Cortex of kidney (tissue), 1 donor: Measurements from ENCODE around the gene B3GALNT1.
"Not testable (repeated sequence)": the region's sequence is repeated elsewhere in the genome, so short reads cannot be mapped to it uniquely, and the experiment has no call there.

Experiments
- DNase-seq: peaks from one replicate; lab custom pipeline; 2025; lab: John Stamatoyannopoulos, UW

B3GALNT1 gene

DNA sequence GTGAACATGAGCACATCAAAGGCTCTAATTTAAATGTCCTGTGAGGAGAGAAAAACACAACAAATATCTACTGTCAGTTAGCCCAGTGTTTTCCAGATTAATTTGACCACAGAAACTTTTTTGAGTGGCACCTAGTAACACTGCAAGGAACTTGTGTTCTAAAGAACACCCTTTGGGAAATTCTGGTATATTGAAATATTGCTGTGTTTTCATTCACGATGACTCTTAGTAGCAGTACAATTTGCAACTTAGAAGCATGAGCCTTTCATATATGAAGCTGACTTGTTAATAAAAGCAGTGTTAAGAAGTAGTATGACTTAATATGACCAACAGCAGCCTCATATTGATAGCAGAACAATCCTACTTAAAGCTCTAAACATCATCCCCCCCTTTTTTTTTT lies 32.0 kb downstream of the B3GALNT1 start:
- DNase-seq = no peak

DNA sequence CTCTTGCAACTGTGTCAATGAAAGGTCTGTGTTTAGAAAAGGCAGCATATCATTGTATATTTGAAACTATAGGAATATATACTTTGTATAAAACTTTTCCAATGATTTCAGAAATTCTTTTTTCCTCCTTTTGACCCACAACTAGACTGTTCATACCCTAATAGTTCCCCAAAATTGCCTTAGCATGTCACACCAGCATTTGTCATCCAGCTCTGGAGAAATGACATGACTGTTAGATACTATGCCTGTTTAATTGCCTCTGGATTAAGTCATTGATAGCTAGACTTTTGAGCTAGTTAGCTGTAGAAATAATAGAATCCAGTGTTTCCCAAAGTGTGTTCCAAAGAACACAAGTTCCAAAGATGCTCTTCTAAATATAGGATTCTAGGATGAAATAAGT lies 32.4 kb downstream of the B3GALNT1 start:
- DNase-seq = no peak

DNA sequence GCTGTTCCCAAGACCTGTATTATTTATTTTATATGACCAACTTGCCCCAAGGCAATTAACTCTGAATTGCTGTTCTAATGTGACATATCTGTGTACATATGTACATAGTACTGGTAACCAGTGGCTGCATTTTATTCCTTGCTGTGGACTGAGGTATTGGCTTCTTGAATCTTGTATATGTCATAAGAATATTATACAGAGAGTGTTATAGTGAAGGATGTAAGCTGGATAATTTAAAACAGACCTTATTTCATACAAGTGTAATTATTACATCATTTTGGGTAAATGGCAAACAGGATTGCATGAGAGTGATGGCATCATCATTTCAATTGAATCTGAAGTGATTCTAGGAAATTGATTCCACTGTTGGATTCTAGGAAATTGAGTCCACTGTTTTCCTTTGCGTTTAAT lies 32.9 kb downstream of the B3GALNT1 start:
- no peak for DNase-seq

DNA sequence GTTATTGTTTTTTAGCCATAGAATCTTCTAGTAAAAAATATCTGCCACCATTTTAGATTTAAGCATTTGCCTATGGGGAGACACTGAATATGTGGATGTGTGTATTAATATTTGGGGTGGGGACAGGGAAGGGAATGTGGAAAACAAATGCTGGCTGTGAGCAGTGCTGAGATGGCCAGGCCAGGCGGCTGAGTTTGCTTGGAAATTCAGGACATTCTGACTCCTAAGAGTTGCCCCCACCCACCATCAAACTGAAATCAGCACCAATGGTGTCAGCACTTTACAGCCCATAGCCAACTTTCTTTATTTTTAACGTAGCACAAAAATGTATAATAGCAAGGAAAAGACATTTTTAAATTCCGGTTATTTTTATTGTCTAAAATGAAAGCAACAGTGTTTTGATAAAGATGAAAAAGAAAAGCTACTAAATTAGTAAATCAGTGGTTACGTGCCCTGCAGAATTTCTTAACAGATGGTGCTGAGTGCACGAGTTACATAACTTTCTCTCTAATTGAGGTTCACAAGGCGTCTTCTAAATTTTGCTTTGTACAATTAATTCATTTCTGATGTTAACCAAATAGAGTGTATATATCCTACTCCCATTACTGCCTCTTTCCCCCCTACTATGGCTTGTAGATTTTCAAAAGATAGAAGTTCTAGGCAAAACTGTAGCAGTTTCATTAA lies 34.0 kb downstream of the B3GALNT1 start:
- DNase-seq = no peak

DNA sequence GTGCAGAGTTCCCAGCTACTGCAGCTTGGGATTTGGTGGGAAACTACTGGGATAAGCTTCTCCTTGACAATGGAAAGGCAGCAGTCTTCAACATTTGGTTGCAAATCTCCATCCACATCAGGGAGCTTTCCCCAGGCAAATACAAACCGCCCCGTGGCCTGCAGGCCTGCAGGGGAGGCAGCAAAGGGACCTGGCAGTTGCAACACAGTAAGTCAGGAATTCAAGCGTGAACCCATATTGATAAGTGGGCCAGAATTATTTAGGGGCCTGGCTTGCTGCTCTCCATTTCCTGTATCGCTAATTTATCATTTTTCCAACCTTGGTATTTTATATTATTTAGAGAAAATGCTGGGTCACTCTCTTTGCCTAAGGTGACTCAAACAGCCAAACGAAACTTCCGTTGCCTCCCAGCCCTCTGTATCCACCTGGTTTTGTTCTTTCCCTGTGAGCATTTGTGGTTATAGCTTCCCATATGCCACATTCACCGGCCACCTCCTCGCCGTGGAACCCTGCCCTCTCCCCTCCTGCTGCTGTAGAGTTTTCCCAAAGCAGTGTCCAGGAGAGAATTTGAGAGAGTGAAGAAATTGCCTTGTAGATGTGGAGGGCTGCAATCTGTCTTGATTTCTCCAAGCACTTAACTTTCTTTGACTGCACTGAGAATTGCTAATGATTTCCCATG lies 34.8 kb downstream of the B3GALNT1 start:
- no peak for DNase-seq

DNA sequence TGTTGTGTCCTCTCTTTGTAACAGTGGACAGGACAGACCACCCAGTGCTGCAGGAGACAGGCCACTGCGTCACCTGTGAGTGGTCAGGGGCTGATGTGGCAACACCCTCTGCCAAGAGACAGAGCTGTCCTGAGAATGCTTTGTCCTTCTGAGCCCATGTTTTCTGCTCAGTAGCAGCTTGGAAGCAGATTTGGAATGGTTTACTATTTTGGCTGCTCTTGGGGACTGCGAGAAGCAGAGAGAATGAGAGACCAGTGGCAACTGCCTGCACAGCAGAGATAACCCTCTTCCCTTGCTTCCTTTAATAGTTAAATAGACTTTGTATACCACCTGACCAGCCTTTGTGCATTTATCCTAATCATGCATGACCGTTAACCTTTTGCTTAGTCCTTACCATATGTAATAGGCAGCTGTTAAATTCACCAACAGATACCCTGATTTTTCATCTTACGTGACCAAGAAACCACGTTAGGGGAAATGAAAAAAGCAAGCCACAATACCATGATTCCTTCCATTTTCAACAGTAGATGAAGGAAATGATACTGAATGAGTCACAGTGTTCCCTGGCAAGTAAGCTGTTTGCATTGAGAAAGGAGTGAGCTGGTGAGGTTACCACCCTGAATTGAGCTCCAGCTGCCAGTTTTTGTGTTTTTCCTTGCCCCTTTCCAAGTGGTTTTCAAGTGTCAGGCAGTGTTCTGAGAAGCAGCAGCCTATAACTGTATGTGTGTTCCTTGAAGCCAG lies 35.5 kb downstream of the B3GALNT1 start:
- no peak for DNase-seq

DNA sequence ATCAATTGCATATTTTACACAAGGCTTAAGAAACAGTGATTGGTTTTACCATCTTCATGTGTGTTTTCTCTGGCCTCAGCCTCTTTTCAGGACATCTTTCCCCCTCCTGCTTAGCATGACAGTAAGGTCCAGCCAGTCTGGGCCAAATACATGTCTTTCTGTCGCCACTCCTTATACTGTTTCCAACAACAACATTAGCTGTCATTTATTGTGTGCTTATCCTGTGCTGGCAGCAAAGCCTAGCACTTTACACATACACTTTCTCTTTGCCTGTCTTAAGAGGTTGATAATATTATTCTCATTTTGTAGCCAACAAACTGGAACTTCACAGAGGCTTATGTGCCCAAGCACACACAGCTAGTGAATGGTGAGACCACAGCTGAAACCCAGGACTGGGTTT lies 37.8 kb downstream of the B3GALNT1 start:
- no peak for DNase-seq

DNA sequence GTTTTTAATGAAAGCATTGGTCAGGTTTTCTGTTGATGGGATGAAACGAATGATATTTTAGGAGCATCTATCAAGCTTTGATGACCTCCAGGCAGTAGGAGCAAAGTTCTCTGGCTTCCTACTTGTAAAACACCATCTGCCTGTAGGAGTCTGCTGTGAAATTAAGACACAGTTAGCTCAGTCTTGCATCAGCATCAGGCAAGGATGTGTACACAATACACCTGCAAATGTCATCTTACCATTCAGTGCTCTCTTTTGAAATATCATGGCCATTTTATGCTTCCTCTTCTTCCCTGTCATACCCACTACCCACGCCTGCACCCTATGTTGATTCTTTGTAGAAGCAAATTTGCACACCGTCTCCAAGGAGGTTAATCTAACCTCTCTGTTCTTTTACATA lies 38.2 kb downstream of the B3GALNT1 start:
- no peak for DNase-seq

DNA sequence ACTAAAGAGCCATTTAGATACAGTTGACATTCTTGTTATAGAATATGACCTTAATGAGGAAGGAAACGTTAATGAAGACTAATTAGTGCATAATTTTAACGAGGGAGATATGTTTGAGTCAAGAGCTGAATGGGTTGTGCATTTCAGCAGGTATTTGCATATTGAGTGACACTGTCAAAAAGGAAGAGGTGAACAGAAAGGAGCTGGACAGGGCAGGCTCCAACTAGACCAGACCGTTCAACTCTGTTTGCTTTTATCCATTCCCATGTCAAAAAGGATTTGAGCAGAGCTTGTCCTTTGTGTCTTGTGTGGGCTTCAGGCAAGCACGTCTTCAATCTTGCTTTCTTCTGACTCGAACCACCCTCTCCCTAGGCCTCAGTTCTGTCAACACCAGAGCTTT lies 40.7 kb downstream of the B3GALNT1 start:
- no peak for DNase-seq

DNA sequence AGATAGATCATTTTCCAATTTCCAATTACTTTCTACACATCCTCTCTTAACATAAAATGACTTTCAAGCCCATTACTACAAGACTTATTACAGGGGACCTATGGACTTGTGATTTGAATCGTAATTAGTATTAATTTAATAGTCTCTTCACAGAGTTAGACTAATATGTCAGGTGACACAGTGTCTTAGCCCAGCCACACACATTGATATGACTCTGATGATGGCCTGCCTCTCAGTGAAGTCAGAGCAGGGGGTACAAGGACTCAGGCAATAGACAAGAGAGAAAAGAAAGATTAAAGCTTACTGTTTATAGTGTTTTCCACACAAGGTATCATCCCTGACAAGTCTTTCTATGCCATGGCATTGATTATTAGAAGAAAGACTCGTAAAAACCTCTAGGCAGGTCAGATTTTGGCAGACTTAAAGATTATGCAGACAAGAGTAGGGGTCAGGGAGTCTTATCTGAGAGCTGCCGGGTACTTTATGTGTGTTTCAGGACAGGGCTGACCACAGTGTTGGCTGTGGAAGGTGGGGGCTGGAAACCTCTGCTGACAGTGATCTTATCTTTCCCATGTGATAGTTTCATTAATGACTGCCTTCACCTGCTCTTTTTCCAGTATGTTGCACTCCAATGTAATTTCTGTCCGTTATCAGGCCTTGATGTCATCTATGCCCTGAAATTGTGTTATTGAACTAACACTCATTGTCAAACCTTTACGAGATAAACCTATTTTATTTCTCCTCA lies 50.1 kb downstream of the B3GALNT1 start:
- no peak for DNase-seq

DNA sequence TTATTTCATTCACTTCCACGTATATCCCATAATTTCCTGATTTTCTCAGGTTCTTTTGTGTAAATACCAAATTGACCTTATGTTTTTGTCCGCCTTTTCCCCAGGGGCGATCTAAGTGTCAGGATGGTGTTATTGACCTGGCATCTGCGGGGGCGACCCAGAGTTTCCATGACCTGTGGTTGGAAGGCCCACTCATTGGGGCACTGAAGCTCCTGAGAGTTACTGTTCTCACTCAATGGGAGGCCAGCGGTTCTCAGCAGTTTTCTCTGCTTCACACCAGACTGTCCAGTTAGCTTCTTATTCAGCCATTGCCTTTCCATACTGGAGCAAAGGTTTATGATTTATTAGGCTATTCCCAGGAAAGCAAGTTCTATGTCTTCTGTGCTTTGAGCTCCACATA lies 53.3 kb downstream of the B3GALNT1 start:
- DNase-seq = no peak

DNA sequence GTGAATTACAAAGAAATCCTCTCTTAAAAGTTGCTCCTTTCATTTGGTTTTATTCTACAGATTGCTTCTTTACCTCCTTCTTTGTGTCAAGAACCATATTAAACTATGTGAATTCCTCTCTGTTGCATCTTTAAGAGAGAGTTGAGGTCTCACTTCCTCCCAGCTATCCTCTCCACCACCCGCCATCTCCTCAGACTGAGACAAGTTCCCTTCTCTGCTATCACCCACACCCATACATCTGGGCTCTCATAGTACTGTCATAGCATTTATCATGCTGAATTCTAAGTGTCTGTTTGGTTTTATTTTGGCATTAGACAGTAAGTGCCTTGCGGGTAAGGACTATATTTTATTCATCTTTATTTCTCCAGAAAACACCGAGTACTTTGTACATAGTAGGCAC lies 54.2 kb downstream of the B3GALNT1 start:
- DNase-seq = no peak

DNA sequence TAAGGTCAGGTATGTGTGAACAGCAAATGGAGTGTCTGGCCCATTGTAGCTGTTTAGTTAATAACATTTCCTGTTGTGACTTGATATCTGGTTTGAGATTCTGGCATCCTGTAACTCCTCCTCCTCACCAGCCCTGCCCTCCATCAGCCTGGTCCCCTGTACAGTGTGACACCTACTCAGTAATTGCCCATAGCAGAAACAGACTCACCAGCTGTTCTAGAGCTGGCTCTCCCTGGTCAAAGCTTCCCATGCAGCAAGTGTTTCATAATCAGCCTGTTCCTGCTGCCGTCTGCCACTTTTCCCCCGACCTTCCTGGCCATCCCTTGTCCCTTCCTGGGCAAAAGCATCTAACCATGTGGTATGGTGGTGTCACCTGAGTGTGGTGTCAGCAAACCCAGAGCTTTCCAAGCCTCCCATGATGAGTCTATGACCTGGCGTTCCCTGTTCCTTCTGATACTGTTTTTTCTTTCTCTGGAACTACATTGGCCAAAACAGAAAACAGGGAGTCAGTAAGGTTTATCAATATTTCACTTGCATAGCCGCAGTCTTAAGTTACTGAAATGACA lies 55.4 kb downstream of the B3GALNT1 start:
- no peak for DNase-seq

DNA sequence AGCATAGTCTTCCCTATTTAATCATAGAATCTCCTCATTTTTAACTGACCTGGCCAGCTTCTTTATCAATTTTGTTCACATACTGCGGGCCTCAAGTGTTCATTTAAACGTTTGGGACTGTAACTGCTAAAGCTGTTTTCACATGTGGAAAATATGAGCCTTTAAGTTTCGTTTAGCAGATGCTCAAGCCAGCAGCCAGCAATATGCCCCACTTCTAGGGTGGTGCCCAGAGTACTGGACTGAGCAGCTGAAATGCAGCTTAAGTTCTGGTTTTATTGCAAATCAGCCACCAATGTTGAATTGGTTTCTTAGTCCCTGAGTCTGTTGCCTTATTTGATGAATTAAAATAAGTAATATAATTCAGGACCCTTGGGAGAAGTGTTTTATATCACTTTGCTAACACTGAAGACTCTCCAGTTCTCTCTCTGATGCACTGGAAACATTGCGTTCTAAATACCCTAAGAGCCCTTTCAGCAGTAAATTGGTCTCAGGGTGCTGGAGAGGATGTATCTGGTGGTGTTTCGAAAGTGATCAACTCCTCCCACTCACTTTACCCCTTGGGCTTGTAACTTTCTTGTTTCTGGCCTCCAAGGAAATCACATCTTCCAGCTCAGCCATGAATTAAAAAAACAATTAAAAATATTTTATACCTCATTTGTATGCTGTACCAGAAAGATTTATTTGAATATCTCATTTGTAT lies 61.7 kb downstream of the B3GALNT1 start:
- no peak for DNase-seq

DNA sequence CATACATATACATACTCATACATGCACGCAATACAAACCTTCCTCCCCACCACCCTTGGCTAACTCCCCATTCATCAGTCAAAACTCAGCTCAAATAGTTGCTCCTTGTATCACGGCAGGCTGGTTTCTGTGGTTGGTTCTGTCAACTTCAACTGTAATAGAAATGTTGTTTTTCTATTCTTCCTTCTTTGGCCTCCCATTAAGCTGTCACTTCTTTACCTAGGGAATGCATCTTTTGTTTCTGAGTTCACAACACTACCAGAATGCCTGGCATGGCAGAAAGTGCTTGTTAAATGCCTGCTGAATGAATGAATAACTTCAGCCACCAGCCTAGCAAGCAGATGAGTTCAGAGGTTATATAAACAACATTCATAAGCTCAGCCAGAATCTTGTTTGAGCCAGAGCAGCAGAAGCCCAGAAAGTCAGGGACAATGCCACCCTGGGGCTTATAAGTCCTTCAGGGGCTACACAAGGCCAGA lies 63.1 kb downstream of the B3GALNT1 start:
- no peak for DNase-seq

DNA sequence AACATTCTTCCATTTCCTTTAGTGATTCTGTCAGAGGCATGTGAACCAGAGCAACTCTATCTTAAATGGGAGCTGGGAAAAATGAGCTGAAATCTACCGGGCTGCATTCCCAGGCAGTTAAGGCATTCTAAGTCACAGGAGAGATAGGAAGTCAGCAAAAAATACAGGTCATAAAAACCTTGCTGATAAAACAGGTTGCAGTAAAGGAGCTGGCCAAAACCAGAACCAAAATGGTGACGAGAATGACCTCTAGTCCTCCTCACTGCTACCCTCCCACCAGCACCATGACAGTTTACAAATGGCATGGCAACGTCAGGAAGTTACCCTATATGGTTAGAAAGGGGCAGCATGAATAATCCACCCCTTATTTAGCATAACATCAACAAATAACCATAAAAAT lies 66.4 kb downstream of the B3GALNT1 start:
- DNase-seq = no peak

DNA sequence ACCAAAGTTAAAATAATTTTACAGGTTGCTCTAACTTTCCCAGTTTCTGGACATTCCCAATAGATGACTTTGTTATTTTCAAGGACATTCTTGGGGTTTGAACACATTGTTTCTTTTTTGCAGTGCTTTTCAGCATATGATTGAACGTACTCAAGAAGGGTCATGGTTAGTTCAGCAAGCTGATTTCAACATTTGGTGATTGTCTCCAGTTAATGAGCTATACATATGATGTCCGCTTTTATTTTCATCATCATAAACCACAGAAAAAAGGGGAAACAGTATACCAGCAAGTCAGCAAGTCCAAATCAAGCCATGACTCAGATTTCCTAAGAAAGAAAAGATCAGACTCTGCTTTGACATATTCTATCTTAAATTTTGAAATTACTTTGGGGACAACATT lies 69.4 kb downstream of the B3GALNT1 start:
- DNase-seq = no peak

DNA sequence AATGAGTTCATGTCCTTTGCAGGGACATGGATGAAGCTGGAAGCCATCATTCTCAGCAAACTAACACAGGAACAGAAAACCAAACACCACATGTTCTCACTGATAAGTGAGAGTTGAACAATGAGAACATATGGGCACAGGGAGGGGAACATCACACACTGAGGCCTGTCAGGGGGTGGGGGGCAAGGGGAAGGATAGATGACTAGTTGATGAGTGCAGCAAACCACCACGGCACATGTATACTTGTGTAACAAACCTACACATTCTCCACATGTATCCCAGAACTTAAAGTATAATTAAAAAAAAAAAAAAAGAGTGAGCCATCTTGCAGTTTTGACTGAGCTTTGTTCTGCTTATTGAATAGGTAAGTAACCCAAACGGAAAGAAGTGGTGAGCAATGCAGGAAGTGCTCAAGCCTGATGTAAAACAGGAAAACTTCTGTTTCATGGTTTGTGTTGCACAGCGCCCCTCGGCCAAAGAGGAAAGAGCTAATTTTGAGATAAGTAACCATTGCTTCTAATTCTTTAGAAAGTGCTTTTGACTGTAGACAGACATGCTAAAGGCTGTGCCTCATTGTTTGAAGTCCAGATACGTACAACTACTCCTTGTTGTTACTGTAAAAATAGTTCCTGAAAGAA lies 70.1 kb downstream of the B3GALNT1 start:
- DNase-seq = not testable (repeated sequence)
